ENCODE results near the gene FGF4.
"Not testable (repeated sequence)": the region's sequence is repeated elsewhere in the genome, so short reads cannot be mapped to it uniquely, and the experiment has no call there.

The FGF4 gene

DNA sequence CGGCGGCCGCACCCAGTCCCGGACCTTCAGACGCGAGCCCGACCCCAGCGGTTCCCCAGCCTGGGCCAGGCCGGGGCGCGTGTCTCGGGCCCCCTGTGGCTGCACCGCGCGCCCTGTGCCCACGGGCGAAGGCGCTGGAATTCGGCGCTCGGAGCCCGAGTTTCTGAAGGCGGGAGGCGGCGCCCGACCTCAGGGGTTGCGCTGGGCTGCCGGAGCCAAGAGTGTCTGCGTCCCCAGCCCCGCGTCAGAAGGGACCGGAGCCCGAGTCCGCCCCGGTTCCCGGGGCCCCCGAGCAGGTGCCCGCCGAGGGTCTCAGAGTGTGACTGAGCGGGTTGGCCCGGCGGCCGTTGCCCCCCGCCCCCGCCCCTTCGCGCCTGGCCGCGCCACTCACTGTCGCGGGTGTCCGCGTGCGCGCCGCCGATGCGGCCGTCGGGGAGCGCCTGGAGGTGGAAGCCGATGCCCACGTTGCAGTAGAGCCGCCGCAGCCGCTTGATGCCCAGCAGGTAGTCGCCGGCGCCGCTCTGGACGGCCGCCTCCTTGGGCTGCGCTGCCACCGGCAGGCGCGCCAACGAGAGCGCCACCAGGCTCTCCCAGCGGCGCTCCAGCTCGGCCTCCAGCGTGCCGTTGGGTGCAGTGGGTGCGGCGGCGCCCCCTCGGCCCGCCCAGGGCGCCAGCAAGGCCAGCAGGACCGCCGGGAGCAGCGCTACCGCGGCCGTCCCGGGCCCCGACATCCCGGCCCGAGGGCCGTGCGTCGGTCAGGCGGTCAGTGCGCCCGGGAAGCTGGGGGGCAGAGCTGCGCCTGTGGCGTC lies 583 bp downstream of the FGF4 start:
- no peak overlapping the region for H3K4me3 ChIP-seq (ENCODE audit: low read depth, low read length)
- DNase-seq (ENCODE audit: low read depth): no peak
- TF ChIP-seq, protein P1, sequence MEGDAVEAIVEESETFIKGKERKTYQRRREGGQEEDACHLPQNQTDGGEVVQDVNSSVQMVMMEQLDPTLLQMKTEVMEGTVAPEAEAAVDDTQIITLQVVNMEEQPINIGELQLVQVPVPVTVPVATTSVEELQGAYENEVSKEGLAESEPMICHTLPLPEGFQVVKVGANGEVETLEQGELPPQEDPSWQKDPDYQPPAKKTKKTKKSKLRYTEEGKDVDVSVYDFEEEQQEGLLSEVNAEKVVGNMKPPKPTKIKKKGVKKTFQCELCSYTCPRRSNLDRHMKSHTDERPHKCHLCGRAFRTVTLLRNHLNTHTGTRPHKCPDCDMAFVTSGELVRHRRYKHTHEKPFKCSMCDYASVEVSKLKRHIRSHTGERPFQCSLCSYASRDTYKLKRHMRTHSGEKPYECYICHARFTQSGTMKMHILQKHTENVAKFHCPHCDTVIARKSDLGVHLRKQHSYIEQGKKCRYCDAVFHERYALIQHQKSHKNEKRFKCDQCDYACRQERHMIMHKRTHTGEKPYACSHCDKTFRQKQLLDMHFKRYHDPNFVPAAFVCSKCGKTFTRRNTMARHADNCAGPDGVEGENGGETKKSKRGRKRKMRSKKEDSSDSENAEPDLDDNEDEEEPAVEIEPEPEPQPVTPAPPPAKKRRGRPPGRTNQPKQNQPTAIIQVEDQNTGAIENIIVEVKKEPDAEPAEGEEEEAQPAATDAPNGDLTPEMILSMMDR (IDR thresholded peaks at IDR 0.05; ENCODE audit: low read depth, low read length, missing control alignments): no peak

DNA sequence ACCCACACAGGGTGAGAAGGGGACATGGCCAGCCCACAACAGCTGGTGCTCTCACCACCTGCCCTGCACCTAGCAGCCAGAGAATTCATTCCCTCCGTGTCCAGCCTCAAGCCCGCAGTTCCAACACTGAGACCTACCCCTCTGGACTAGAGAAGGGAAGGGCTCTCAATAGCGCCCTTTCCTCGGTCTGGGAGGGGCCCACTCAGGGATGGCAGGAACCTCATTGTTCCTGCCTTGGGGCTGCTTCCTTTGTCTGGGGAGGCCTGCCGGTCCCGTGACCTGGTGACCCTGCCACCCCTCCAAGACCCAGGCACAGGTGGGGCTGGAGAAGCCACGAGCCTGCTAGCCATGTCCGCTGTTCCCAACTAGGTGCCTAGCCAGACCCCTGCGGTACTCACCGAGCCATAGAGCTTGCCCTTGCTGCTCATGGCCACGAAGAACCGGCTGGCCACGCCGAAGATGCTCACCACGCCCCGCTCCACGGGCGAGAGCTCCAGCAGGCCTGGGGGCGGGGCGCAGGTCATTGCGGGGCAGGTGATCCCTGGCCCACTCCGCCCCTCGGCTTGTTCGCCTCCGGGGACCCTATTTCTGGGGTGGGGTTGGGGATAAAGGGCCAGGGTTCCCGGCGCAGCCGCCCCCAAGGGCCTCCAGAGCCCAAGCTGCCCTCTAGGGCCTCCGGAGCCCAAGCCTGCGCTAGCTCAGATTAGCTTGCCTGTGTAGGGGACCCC lies 1.4 kb downstream of the FGF4 start:
- no peak for DNase-seq (ENCODE audit: low read depth)
- no peak overlapping the region for H3K4me3 ChIP-seq (ENCODE audit: low read depth, low read length)
- TF ChIP-seq, protein P1 (IDR thresholded peaks at IDR 0.05; ENCODE audit: low read depth, low read length, missing control alignments): no peak

DNA sequence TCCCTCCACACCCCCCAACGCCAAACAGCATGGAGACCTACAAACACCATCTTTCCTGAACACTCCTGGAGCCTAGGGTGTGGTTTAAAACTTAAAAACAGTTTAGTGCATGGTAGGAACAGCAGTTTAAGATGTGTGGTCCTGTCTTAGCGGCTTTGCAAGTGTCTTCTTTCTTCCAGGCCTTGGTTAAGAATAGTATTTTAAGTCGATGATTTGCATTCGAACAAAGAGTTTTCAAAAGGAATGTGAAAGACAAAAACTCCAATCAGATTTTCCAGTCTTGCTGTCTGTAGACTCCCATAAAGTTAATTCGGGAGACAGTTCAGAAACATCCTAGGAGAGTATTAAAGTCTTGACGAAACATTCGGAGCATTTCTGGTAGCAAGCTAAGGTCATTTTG lies 3.7 kb downstream of the FGF4 start:
- no peak for DNase-seq (ENCODE audit: low read depth)
- H3K4me3 ChIP-seq (ENCODE audit: low read depth, low read length): no peak overlapping the region
- TF ChIP-seq, protein P1 (IDR thresholded peaks at IDR 0.05; ENCODE audit: low read depth, low read length, missing control alignments): no peak

DNA sequence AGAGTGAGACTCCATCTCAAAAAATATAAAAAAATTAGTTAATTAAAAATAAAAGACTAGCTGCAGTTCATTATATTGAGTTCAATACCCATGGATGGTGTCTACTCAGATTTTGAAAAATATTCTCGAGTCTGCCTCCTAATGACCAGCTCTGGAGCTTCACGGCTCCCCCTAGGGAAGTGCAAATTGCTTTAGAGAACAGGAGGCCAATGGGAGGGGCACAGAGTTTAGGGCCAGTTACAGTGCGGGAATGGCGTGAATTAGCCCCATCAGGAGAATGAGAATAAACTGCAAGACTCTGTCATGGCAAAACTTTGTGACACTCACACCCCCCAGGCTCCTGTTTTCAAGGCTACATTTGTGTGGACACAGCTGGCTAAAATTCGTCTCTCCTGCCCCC lies 4.6 kb downstream of the FGF4 start:
- no peak for DNase-seq (ENCODE audit: low read depth)
- H3K4me3 ChIP-seq (ENCODE audit: low read depth, low read length): no peak overlapping the region
- TF ChIP-seq, protein P1 (IDR thresholded peaks at IDR 0.05; ENCODE audit: low read depth, low read length, missing control alignments): no peak

DNA sequence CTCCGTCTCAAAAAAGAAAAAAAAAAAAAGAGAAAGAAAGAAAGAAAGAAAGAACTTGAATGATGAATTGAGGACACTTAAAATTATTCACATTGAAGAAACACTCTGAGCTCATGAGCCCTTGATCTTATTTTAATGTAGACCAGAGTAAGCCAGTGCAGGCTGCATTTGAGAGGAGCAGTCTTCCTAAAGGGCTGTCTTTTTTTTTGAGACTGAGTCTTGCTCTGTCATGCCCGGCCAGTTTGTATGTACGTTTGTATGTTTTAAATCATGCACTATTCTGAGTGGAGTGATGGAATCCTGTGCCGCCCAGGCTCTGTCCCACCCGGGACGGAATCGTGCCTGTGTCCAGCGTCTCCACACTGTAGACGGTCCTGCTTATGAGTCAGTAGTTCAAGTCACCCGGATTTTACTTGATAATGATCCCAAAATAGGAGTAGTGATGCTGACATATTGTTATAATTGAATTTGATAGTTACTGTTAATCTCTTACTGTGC lies 9.6 kb downstream of the FGF4 start:
- H3K4me3 ChIP-seq (ENCODE audit: low read depth, low read length): no peak overlapping the region
- DNase-seq (ENCODE audit: low read depth): no peak
- TF ChIP-seq, protein P1 (IDR thresholded peaks at IDR 0.05; ENCODE audit: low read depth, low read length, missing control alignments): no peak

DNA sequence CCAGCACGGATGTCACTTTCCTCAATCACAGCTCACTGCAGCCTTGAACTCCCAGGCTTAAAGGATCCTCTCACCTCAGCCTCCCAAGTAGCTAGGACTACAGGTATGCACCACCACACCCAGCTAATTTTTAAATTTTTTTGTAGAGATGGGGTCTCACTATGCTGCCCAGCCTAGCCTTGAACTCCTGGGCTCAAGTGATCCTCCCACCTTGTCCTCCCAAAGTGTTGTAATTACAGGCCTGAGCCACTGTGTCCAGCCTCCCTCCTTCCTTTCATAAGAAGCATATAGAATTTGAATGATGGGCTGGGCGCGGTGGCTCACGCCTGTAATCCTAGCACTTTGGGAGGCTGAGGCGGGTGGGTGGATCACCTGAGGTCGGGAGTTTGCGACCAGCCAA lies 10.2 kb downstream of the FGF4 start:
- not testable (repeated sequence) for DNase-seq (ENCODE audit: low read depth); H3K4me3 ChIP-seq (ENCODE audit: low read depth, low read length)

DNA sequence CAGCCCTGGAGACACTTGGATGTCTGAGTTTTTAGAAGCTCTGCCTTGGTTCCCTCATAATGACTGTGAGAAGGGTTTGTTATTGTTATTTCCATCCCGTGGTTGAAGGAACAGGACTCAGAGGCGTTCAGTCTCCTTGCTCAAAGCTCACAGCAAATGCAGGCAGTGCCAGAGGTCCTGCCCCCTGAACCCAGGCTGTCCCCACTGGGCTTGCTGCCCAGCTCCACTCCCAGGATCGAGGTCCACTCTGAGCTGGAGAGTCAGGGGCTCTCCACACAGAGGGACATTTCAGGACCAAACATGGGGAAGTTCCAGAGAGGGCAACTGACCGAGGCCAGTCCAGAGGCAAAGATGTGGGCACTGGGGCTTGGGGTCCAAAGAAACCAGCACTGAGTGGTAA lies 14.8 kb downstream of the FGF4 start:
- H3K4me3 ChIP-seq (ENCODE audit: low read depth, low read length): no peak overlapping the region
- DNase-seq (ENCODE audit: low read depth): no peak
- TF ChIP-seq, protein P1 (IDR thresholded peaks at IDR 0.05; ENCODE audit: low read depth, low read length, missing control alignments): no peak

Data from GM12864 (cell line).